Epithelial cell of esophagus (primary cell): Measurements from ENCODE around the gene STXBP3.
"Not testable (repeated sequence)": the region's sequence is repeated elsewhere in the genome, so short reads cannot be mapped to it uniquely, and the experiment has no call there.

Source experiments
- DNase-seq: peaks from one replicate; pipeline ENCODE4 v3.0.0; 2010; ENCODE audit warnings: low read depth
- H3K4me3 ChIP-seq: 2 replicates; pipeline ENCODE4 v1.5.1; 2011; ENCODE audit warnings: mild to moderate bottlenecking, low read length, control low read depth
- TF ChIP-seq, protein P1 (sequence below): IDR thresholded peaks from 2 replicates; pipeline ENCODE4 v1.5.1; 2011; ENCODE audit warnings: low read depth, mild to moderate bottlenecking, low read length, control low read depth, inconsistent platforms; ENCODE audit not compliant: insufficient read depth; ENCODE audit errors: missing control alignments

Gene STXBP3, protein sequence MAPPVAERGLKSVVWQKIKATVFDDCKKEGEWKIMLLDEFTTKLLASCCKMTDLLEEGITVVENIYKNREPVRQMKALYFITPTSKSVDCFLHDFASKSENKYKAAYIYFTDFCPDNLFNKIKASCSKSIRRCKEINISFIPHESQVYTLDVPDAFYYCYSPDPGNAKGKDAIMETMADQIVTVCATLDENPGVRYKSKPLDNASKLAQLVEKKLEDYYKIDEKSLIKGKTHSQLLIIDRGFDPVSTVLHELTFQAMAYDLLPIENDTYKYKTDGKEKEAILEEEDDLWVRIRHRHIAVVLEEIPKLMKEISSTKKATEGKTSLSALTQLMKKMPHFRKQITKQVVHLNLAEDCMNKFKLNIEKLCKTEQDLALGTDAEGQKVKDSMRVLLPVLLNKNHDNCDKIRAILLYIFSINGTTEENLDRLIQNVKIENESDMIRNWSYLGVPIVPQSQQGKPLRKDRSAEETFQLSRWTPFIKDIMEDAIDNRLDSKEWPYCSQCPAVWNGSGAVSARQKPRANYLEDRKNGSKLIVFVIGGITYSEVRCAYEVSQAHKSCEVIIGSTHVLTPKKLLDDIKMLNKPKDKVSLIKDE

DNA sequence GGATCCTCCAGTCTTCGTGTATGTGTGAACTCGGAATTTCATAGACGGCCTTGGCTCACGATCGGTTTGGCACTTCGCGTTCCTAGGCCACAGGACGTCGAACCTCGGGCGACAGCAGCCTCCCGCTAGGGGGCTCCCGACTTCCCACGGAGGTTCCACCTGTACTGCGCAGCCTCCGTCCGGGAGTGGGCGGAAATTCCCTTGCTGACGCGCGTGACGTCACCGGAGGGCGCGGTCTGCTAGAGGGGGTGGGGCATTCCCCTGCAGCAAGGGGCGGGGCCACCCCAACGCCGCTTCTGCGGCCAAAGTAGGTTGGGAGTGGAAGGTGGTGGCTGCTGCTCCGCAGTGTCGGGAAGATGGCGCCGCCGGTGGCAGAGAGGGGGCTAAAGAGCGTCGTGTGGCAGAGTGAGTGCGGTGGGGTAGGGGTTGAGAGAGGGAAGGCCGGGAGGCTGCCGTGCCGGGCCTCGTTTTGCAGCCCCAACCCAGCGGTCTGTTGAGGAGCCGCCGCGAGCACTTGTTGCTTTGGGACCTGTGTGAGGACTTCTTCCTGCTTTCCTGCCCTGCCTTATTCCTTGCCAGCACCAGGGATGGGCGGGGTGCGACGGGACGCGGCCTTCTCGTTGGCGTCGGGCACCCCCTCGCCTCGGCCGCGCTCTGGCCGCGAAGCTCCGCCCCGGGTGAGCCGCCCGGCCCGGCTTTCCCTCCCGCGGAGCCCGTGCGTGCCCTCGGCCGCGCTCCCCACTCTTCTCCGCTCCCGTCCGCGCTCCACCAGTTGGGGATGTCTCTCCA, at the start of gene STXBP3:
Gene STXBP3, plus strand, starts transcription at position 293 of the 789 bp plus-strand sequence. Its CDS starts 64 bp downstream, at position 357.
- TF ChIP-seq, protein P1, sequence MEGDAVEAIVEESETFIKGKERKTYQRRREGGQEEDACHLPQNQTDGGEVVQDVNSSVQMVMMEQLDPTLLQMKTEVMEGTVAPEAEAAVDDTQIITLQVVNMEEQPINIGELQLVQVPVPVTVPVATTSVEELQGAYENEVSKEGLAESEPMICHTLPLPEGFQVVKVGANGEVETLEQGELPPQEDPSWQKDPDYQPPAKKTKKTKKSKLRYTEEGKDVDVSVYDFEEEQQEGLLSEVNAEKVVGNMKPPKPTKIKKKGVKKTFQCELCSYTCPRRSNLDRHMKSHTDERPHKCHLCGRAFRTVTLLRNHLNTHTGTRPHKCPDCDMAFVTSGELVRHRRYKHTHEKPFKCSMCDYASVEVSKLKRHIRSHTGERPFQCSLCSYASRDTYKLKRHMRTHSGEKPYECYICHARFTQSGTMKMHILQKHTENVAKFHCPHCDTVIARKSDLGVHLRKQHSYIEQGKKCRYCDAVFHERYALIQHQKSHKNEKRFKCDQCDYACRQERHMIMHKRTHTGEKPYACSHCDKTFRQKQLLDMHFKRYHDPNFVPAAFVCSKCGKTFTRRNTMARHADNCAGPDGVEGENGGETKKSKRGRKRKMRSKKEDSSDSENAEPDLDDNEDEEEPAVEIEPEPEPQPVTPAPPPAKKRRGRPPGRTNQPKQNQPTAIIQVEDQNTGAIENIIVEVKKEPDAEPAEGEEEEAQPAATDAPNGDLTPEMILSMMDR = peak; percentile 93
- DNase-seq = peak; percentile 98
- H3K4me3 ChIP-seq = peak within 1 kb of the TSS; percentile 73

DNA sequence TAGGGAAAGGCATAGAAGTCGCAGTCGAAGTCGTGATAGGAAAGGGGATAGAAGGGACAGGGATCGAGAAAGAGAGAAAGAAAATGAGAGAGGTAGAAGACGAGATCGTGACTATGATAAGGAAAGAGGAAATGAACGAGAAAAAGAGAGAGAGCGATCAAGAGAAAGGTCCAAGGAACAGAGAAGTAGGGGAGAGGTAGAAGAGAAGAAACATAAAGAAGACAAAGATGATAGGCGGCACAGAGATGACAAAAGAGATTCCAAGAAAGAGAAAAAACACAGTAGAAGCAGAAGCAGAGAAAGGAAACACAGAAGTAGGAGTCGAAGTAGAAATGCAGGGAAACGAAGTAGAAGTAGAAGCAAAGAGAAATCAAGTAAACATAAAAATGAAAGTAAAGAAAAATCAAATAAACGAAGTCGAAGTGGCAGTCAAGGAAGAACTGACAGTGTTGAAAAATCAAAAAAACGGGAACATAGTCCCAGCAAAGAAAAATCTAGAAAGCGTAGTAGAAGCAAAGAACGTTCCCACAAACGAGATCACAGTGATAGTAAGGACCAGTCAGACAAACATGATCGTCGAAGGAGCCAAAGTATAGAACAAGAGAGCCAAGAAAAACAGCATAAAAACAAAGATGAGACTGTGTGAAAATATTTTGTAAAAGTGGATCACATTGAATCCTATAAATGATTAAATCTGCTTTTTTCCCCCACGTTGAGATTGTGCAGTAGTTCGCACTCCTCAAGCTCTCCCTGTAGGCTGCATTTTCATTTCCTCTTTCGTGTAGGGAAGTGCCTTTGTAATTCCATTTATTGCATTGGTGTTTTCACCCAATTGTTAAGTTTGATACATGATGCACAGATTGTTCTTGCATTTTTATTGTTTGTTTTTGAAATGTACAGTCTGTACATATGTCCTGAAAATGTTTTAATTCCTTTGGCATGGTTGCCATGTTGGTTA, 46.8 kb upstream of the STXBP3 start:
- DNase-seq = no peak
- TF ChIP-seq, protein P1 = no peak
- H3K4me3 ChIP-seq = no peak overlapping the region

DNA sequence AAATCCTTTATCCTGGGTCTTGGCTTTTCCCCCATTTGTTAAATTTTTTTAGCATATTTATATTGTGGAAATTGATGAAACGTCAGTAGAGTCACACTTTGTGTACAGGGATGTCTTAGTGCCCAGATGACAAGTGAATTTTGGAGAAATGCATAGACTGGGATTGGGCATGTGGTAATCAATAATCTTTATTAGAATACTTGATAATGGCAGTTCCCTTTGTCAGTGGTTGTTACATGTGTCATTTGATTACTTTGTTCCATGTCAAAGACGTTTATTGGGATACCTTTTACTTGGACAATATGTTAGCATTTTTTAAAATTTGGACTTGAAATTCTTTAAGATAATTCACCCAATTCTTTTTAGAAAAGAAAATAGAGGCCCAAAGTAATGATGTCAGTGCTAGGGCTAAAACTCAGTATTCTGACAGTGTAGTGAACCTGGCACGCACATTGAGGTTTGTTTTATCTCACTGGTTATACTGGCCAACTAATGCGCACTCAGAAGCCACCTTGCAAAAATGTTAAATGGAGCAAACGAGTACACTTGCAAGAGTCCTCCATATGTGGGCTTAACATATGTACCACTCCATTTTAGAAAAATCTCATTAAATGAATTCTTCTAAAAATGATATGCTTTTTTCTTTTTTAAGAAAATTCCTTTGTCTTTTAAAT, 45.2 kb upstream of the STXBP3 start:
- TF ChIP-seq, protein P1 = no peak
- DNase-seq = no peak
- H3K4me3 ChIP-seq = no peak overlapping the region

DNA sequence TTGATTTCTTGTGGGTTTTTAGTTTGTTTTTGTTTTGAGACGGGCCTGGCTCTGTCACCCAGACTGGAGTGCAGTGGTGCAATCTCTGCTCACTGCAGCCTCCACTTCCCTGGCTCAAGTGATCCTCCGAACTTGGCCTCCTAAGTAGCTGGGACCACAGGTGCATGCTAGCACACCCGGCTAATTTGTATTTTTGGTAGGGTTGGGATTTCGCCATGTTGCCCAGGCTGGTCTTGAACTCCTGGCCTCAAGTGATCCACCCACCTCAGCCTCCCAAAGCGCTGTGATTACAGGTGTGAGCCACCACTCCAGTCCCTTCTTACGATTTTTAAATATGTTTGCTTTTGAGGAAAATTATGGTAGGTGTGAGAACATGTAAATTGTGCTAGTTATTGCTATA, 44.4 kb upstream of the STXBP3 start:
- DNase-seq, H3K4me3 ChIP-seq: not testable (repeated sequence)

DNA sequence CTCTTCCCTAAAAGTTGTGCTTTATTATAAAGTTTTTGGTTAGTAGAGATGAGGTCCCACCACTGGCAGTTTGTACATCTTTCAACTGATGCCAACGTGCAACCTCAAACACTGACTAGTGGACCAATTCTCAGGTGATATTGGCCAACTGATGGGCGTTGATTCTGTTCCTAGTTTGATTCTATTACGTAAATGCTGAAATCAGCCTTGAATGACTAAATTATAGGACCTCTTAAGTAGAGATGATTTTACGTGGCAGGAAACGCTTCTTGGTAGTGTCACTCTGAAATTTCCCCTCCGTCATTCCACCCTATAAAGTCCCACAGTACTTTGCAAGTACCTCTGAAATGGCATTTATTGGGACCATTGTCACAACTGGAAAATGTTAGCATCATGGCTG, 42.5 kb upstream of the STXBP3 start:
- DNase-seq = peak; percentile 31
- H3K4me3 ChIP-seq = no peak overlapping the region

DNA sequence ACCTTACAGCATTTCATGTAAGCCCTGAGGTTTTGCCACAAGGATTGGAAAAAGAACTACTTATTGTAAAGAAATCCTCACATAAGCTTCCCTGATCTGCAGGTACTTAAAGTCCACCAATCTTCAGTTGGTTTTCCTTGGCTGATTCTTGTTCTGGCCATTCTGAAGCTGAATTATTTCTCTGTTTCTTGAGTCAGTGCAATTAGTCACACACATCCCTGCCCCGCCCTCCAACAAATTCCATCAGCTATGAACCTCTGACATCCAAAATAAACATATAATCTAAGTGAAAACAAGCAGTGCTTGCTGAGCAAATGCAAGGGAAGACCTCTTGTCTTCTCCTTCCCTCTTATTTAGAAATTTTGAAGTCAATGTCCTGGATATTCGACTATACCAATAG, 42.0 kb upstream of the STXBP3 start:
- no peak overlapping the region for H3K4me3 ChIP-seq
- TF ChIP-seq, protein P1 = no peak
- DNase-seq = peak; percentile 82

More for the DNA sequence above, 42.5 kb upstream of the STXBP3 start:
- TF ChIP-seq, protein P1 = no peak
